ENCODE data around the gene ERC1.

- no peak for TF ChIP-seq CTCF (IDR thresholded peaks at IDR 0.05)
- TF ChIP-seq REST (IDR thresholded peaks at IDR 0.05; ENCODE audit: insufficient read depth in 1 of 2, low read depth in 2 of 2, low read length in 1 of 2), result no peak
- no peak for TF ChIP-seq POLR2AphosphoS5 (IDR thresholded peaks at IDR 0.05; ENCODE audit: low read depth, low read length)
- no peak for TF ChIP-seq SIN3A (IDR thresholded peaks at IDR 0.05; ENCODE audit: borderline replicate concordance, insufficient read depth, low read depth, low read length)
- TF ChIP-seq TCF7L2 (IDR thresholded peaks at IDR 0.05; ENCODE audit: low read depth, low read length), result no peak
These were observed 359.9 kb downstream of the ERC1 start for GRCh38 chr12:1350934-1351240.
